GM13976 (cell line): ENCODE data around the gene F10.

ENCODE experiments used
- DNase-seq: peaks from one replicate; pipeline ENCODE4 v3.0.0; 2012; ENCODE audit warnings: low spot score
- in situ Hi-C: fragments of 300-500 bp; cut with MboI; formaldehyde crosslinking; loops from one replicate; pipeline ENCODE4 v1.12.0; 2022; ENCODE audit warnings: low sequenced_read_pairs, mixed read lengths, inconsistent platforms; ENCODE audit not compliant: unreplicated experiment
- TF ChIP-seq, protein P1 (sequence below): IDR thresholded peaks from 2 replicates; pipeline ENCODE4 v1.5.1; 2012; ENCODE audit warnings: borderline replicate concordance, mild to moderate bottlenecking; ENCODE audit not compliant: insufficient read depth; ENCODE audit errors: extremely low read depth, missing control alignments, control extremely low read depth

The F10 gene

GRCh38 chr13:113123226-113124201 is 915 bp downstream of the F10 start:
- DNase-seq = no peak
- TF ChIP-seq, protein P1, sequence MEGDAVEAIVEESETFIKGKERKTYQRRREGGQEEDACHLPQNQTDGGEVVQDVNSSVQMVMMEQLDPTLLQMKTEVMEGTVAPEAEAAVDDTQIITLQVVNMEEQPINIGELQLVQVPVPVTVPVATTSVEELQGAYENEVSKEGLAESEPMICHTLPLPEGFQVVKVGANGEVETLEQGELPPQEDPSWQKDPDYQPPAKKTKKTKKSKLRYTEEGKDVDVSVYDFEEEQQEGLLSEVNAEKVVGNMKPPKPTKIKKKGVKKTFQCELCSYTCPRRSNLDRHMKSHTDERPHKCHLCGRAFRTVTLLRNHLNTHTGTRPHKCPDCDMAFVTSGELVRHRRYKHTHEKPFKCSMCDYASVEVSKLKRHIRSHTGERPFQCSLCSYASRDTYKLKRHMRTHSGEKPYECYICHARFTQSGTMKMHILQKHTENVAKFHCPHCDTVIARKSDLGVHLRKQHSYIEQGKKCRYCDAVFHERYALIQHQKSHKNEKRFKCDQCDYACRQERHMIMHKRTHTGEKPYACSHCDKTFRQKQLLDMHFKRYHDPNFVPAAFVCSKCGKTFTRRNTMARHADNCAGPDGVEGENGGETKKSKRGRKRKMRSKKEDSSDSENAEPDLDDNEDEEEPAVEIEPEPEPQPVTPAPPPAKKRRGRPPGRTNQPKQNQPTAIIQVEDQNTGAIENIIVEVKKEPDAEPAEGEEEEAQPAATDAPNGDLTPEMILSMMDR = no peak
- in situ Hi-C loops = no loop called here

DNA sequence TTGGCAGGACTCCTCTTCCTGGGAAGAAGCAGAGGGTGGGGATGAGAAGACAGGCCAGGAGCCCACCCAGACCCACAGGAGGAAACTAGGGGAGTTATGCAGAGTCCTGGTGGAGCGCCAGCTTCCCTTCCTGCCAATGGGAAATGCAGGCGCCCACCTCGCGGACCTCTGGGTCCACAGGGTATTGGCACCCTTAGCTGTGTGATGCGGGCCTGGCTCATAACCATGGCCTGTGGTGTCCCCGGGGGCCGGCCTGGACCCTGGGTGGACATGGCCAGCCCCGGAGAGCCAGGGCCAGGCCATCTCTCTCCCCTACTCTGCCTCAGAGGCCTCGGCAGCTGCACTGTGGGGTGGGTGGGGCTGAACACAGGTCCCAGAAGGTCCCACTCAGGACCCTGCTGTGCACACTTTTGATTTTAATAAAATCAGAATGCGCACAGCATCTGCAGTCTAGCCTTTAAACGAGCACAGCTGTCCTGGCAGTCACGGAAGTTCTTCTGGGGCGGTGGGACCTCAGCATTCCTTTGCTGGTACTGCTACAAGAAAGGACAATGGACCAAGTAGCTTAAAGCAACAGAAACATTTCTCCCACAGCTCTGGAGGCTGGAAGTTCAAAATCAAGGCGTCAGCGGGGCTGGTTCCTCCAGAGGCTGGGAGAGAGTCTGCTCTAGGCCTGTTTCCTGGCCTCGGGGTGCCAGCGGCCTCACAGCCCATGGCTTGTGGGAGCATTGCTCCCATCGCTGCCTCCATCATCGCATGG is 1.8 kb downstream of the F10 start:
- DNase-seq = no peak
- in situ Hi-C loops = no loop called here
- TF ChIP-seq, protein P1 = no peak

DNA sequence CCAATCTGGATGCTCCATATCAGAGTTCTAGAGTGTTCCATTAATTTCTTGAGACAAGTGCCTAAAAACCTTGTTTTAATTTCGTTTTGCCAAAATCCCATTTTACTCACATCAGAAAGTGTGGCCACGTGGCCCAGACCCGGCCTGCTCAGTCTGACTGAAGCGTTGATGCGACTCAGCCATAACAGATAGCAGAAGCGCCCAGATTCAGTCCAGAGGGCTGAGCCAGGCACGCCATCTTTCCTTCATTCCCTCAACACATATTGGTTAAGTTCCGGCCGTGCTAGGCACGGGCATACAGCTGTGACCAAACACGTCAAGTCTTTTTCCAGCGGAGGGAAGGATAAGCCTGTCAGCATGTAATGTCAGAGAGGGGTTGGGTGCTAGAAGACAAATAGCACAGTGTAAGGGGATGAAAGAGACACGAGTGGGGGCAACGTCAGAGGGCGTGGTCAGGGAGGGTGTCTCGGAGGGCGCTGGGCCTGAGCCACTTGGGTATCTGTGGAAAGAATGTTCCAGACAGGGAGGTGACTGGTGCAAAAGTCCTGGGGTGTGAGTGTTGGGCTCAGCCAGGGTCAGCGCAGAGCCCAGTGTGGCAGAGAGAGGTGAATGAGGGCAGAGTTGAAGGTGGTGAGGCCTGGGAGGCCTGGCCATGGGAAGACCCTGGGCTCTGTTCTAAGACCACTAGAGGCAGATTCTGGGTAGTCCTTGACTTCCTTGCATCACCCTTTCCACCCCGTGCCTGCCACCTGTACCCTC is 3.1 kb downstream of the F10 start:
- TF ChIP-seq, protein P1 = no peak
- no peak for DNase-seq
- in situ Hi-C loops = no loop called here

DNA sequence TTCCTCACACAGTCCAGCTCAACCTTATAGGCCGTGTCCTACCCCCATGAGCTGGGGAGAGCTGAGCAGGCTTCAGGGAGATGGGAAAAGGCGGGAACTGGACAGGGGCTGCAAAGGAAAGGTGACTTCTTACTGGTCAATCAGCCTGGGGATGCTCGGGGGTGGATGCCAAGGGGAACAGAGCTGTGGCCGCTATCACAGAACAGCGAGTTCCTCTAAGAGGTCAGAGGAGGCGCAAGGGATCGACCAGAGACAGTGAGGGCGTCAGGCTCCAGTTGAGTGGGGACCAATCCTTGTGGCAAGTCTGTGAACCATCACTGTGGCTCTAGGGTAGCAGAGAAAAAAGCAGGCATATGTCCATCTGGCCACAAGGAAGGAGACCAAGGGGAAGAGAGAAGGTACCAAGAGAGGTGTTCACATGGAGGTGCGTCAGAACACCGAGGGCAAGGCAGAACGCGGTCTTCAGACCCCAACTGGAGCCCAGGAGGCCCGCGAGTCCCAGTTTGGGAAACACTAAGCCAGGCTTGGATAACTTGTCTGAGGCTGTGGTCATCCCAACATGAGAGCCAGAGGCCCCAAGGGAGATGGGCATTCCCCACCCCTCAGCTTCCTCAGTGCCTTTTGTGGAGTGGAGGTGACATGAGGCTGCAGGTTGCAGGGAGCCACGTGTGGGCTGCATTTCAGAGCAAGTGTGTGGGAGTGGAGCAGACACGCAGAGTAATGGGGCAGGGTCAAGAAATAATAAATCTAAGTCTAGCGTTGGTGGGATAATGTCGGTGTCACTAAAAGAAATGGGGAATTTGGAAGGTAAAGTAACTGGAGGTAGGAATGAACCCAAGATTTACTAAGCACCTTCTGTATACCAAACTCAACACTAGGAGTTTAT is 3.9 kb downstream of the F10 start:
- TF ChIP-seq, protein P1 = no peak
- in situ Hi-C loops = no loop called here
- no peak for DNase-seq

DNA sequence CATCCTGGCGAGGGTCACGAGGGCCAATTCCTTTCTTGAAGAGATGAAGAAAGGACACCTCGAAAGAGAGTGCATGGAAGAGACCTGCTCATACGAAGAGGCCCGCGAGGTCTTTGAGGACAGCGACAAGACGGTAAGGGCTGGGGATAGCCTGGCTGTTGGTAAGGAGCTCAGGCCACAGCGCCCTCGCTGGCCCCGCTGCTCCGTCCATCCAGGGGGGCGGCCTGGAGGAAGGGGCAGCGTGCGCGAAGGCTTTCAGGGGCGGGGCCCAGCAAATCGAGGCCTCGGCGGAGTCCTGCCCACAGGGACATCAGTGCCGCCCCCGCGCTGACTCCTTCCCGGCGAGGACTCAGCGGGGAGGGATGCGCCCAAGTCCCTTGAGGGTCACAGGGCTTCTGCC is 6.9 kb downstream of the F10 start:
- TF ChIP-seq, protein P1 = no peak
- in situ Hi-C loops = no loop called here
- DNase-seq = no peak
